Caco-2 (cell line): Measurements from ENCODE around the gene SIAH3. TPM values are rescaled to one million over a fixed set of nuclear protein-coding genes. Genes with fewer than 3 reads are reported as not detected.

Experiments
- BruUV-seq: library from RNA; stranded (reverse); fragments of 400-500 nt; replicated peaks from 2 replicates; lab custom pipeline; 2021; lab: Mats Ljungman, UMichigan
- CTCF ChIA-PET: fragments of 300-600 bp; sonication (Branson Sonifier 250); formaldehyde crosslinking; loops from one replicate; lab custom pipeline; 2022; ENCODE audit warnings: antibody characterized with exemption; lab: Charles Lee
- POLR2A ChIA-PET: fragments of 300-600 bp; sonication (Branson Sonifier 250); formaldehyde crosslinking; loops from one replicate; lab custom pipeline; 2022; ENCODE audit warnings: antibody characterized with exemption; lab: Charles Lee
- DNase-seq, 2 experiments: peaks; one replicate each; pipeline versions ENCODE4 v3.0.0 to v3.0.0-alpha.2; 2020 to 2022
- H3K27me3 ChIP-seq: replicated peaks from 2 replicates; pipeline ENCODE4 v1.6.0; 2011; ENCODE audit warnings: low read length; ENCODE audit not compliant: control insufficient read depth, insufficient read depth
- H3K36me3 ChIP-seq: 2 replicates; pipeline ENCODE4 v1.5.1; 2011; ENCODE audit warnings: low read length; ENCODE audit not compliant: control insufficient read depth, insufficient read depth
- H3K4me1 ChIP-seq: fragments of 250-450 bp; sonication (Bioruptor Pico); 2 replicates; pipeline ENCODE4 v1.5.1; 2020; ENCODE audit warnings: mild to moderate bottlenecking
- H3K4me3 ChIP-seq: 2 replicates; pipeline ENCODE4 v1.5.1; 2011; ENCODE audit warnings: low read depth, mild to moderate bottlenecking, control low read depth, low read length
- H3K9me3 ChIP-seq: fragments of 250-450 bp; sonication (Bioruptor Pico); 2 replicates; pipeline ENCODE4 v1.5.1; 2020; ENCODE audit warnings: mild to moderate bottlenecking, moderate library complexity
- H3K27ac Mint-ChIP-seq: one replicate; pipeline ENCODE4 v1.8.0; 2022; ENCODE audit warnings: mixed read lengths; ENCODE audit not compliant: unreplicated experiment
- H3K27me3 Mint-ChIP-seq: one replicate; pipeline ENCODE4 v1.8.0; 2022; ENCODE audit warnings: mixed read lengths; ENCODE audit not compliant: insufficient read depth, unreplicated experiment
- H3K36me3 Mint-ChIP-seq: one replicate; pipeline ENCODE4 v1.8.0; 2022; ENCODE audit warnings: mild to moderate bottlenecking, mixed read lengths; ENCODE audit not compliant: insufficient read depth, unreplicated experiment
- H3K4me1 Mint-ChIP-seq: one replicate; pipeline ENCODE4 v1.8.0; 2022; ENCODE audit warnings: low read depth, mixed read lengths; ENCODE audit not compliant: unreplicated experiment
- H3K4me3 Mint-ChIP-seq: one replicate; pipeline ENCODE4 v1.8.0; 2022; ENCODE audit warnings: mild to moderate bottlenecking, moderate library complexity, mixed read lengths; ENCODE audit not compliant: unreplicated experiment
- H3K9me3 Mint-ChIP-seq: one replicate; pipeline ENCODE4 v1.8.0; 2022; ENCODE audit warnings: mixed read lengths; ENCODE audit not compliant: unreplicated experiment
- CTCF ChIP-seq, 2 experiments: fragments of 200-600 bp in 1 of 2; IDR thresholded peaks; 1 replicate in 1 of 2; 2 replicates in 1 of 2; pipeline versions ENCODE4 v1.5.1 to v1.8.0; 2011 to 2022; ENCODE audit warnings: antibody characterized with exemption in 1 of 2, control low read depth in 1 of 2, inconsistent platforms in 1 of 2, low read depth in 1 of 2, low read length in 1 of 2, mild to moderate bottlenecking in 1 of 2, moderate library complexity in 1 of 2; ENCODE audit not compliant: insufficient read depth in 1 of 2, severe bottlenecking in 1 of 2, unreplicated experiment in 1 of 2
- intact Hi-C: fragments of 100-400 bp; cut with micrococcal nuclease; formaldehyde crosslinking; loops from one replicate; pipeline ENCODE4 v1.10.0; 2022; ENCODE audit not compliant: unreplicated experiment
- total RNA-seq: library from RNA; stranded (reverse); gene quantifications from 2 replicates; pipeline ENCODE4 v1.2.3, GENCODE V29; 2022

The SIAH3 gene
- total RNA-seq, 1 experiment from 2014 or later = not detected

DNA sequence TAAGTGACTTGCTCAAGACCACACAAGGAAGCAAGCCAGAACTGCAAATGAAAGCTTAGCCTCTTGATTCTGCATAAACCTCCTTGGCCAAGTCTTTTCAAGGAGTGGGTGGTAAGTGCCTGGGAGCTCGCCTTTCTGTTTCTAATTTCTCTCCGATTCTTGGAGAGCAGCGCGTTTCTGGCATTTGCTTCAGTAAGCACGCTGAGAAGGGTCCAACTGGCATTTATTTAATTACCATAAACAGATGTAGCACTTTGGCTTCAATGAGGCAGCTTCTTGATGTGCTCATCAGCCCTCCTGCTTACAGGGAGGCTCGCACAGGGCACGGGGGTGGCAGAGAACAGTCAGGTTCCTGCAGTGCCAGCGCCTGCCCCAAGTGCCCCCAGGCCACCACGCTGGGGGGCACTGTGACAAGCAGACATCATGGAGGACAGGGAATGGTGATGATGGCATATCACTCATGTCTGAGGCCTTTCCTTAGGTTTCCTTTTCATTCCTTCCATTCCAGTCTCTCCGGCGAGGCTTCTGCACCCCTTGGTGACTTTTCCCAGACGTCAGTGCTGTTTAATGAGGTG is 13.3 kb downstream of the SIAH3 start:
- no TSS peak for BruUV-seq
- H3K36me3 ChIP-seq = no peaks in the 10 kb centered on the region
- Mint-ChIP-seq H3K27ac (no peak overlapping the region), H3K36me3 (no peaks in the 10 kb centered on the region), H3K27me3 (peaks cover 18% of the 10 kb centered on the region), H3K9me3 (no peaks in the 10 kb centered on the region), H3K4me3 (no peak overlapping the region), H3K4me1 (no peaks in the 10 kb centered on the region)
- POLR2A ChIA-PET = no interaction called here
- H3K4me3 ChIP-seq = no peak overlapping the region
- TF ChIP-seq CTCF (IDR thresholded peaks at IDR 0.05; ENCODE audit: insufficient read depth in 1 of 2, low read depth in 1 of 2, low read length in 1 of 2, severe bottlenecking in 1 of 2, unreplicated experiment in 1 of 2) = no peak
- intact Hi-C loops = no loop called here
- DNase-seq = no peak
- no peaks in the 10 kb centered on the region for H3K4me1 ChIP-seq
- no peaks in the 10 kb centered on the region for H3K27me3 ChIP-seq
- H3K9me3 ChIP-seq = no peaks in the 10 kb centered on the region
- CTCF ChIA-PET = no interaction called here

DNA sequence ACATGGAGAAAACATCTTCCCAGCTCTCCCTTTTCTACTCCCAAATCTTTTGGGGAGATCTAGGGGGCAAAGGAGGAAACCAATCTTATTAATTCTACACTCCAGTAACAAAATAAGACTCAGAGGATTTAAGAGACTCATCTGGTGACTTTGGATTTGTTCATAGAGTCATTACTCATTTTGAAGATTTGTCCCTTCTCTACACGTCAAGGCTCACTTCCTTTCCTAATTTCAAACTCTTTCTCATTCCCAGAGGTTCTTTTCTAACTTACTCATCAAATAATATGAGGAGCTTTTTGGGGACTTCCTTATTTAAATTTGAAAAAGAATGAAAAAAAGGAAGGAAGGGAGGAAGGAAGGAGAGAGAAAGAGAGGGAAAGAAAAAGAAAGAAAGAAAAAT is 14.4 kb downstream of the SIAH3 start:
- ChIA-PET POLR2A (no interaction called here), CTCF (no interaction called here)
- Mint-ChIP-seq H3K27me3 (peaks cover 12% of the 10 kb centered on the region), H3K4me1 (no peaks in the 10 kb centered on the region), H3K9me3 (no peaks in the 10 kb centered on the region), H3K27ac (no peak overlapping the region), H3K36me3 (no peaks in the 10 kb centered on the region), H3K4me3 (no peak overlapping the region)
- H3K27me3 ChIP-seq = no peaks in the 10 kb centered on the region
- no peak overlapping the region for H3K4me3 ChIP-seq
- intact Hi-C loops = no loop called here
- no peak for DNase-seq
- no peaks in the 10 kb centered on the region for H3K4me1 ChIP-seq
- no TSS peak for BruUV-seq
- H3K9me3 ChIP-seq = no peaks in the 10 kb centered on the region
- no peaks in the 10 kb centered on the region for H3K36me3 ChIP-seq
- TF ChIP-seq CTCF (IDR thresholded peaks at IDR 0.05; ENCODE audit: insufficient read depth in 1 of 2, low read depth in 1 of 2, low read length in 1 of 2, severe bottlenecking in 1 of 2, unreplicated experiment in 1 of 2) = no peak

- intact Hi-C loops = no loop called here
- H3K4me3 ChIP-seq = no peak overlapping the region
- Mint-ChIP-seq H3K36me3 (no peaks in the 10 kb centered on the region), H3K4me1 (no peaks in the 10 kb centered on the region), H3K9me3 (no peaks in the 10 kb centered on the region), H3K27me3 (peaks cover 17% of the 10 kb centered on the region), H3K27ac (no peak overlapping the region), H3K4me3 (no peak overlapping the region)
- H3K36me3 ChIP-seq = no peaks in the 10 kb centered on the region
- H3K27me3 ChIP-seq = no peaks in the 10 kb centered on the region
- H3K9me3 ChIP-seq = no peaks in the 10 kb centered on the region
- ChIA-PET CTCF (no interaction called here), POLR2A (no interaction called here)
- no peak for TF ChIP-seq CTCF (IDR thresholded peaks at IDR 0.05; ENCODE audit: insufficient read depth in 1 of 2, low read depth in 1 of 2, low read length in 1 of 2, severe bottlenecking in 1 of 2, unreplicated experiment in 1 of 2)
- no peaks in the 10 kb centered on the region for H3K4me1 ChIP-seq
- BruUV-seq = no TSS peak
- no peak for DNase-seq
These were observed 17.1 kb downstream of the SIAH3 start for GRCh38 chr13:45834411-45834994.
